ENCODE results near the gene BAD.
A peak's percentile ranks its signal among the peaks of the same experiment; 100 is the strongest.

Gene BAD

GRCh38 chr11:64297699-64298358 lies 13.4 kb upstream of the BAD start:
- Histone ChIP-seq H4K91ac (ENCODE audit: low read depth, low read length) (no peak overlapping the region), H3K9me3 (ENCODE audit: insufficient read depth, low read depth, low read length) (peaks cover 10% of the 10 kb centered on the region), H4K12ac (ENCODE audit: low read depth, low read length) (no peak overlapping the region), H3K14ac (ENCODE audit: low read length) (no peak overlapping the region), H2BK5ac (ENCODE audit: low read depth, low read length, poor library complexity) (no peak overlapping the region), H4K8ac (ENCODE audit: low read depth, low read length) (no peak overlapping the region), H3K9ac (ENCODE audit: low read length) (no peak overlapping the region), H3K79me2 (ENCODE audit: control insufficient read depth, insufficient read depth, low read length, poor library complexity) (no peaks in the 10 kb centered on the region), H3K36me3 (ENCODE audit: control insufficient read depth in 1 of 2, insufficient read depth in 2 of 2, low read length in 2 of 2) (no peaks in the 10 kb centered on the region), H3K4me2 (ENCODE audit: low read length) (no peak overlapping the region), H3K79me1 (ENCODE audit: low read length) (no peaks in the 10 kb centered on the region), H2AK5ac (ENCODE audit: low read length) (no peak overlapping the region), H2BK120ac (ENCODE audit: insufficient read depth, low read length, poor library complexity) (no peak overlapping the region), H3K4me3 (ENCODE audit: low read depth, low read length) (no peak overlapping the region), H3K23ac (ENCODE audit: low read length) (no peak overlapping the region), H2BK12ac (ENCODE audit: low read length) (no peak overlapping the region), H2AFZ (ENCODE audit: insufficient read depth, low read length, poor library complexity) (no peak overlapping the region), H3K4me1 (ENCODE audit: control insufficient read depth in 1 of 2, insufficient read depth in 2 of 2, low read length in 2 of 2) (peaks cover 11 to 14% of the 10 kb centered on the region in 2 experiments), H3K27me3 (ENCODE audit: insufficient read depth, low read length) (peaks cover 63% of the 10 kb centered on the region), H3K4ac (ENCODE audit: low read depth, low read length) (no peak overlapping the region), H3K18ac (ENCODE audit: low read length) (no peak overlapping the region), H3K27ac (ENCODE audit: low read depth, low read length) (no peak overlapping the region)
- no CpG with 5 or more reads among the region's 18 CpGs for WGBS (ENCODE audit: extremely low coverage, insufficient coverage, insufficient read length)
- DNase-seq: no peak

DNA sequence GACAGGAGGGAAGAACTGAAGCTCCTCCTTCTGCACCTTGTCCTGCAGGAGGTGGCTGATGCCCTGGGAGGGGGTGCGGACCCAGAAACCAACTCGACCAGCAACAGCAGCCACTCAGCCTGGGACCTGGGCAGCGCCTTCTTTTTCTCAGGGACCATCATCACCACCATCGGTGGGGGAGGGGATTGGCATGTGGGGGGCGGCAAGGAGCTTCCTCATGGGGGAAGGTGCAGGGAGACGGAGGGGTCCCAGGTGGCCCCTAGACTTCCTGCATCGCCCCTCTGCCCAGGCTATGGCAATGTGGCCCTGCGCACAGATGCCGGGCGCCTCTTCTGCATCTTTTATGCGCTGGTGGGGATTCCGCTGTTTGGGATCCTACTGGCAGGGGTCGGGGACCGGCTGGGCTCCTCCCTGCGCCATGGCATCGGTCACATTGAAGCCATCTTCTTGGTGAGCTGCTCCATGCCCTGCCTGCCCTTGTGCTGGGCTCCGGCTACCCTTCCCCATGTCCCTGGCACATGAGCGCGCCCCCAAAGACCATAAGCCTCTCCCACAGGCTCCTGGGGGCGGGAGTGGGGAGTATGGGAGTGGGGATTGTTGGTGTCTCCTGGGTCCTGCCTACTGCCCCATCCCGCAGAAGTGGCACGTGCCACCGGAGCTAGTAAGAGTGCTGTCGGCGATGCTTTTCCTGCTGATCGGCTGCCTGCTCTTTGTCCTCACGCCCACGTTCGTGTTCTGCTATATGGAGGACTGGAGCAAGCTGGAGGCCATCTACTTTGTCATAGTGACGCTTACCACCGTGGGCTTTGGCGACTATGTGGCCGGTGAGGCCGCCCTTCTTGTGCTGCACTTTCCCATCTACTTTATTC lies 12.6 kb upstream of the BAD start:
- H4K8ac ChIP-seq (ENCODE audit: low read depth, low read length): no peak overlapping the region
- H2AK5ac ChIP-seq (ENCODE audit: low read length): no peak overlapping the region
- no CpG with 5 or more reads among the region's 34 CpGs for WGBS (ENCODE audit: extremely low coverage, insufficient coverage, insufficient read length)
- no peak overlapping the region for H4K12ac ChIP-seq (ENCODE audit: low read depth, low read length)
- H3K9ac ChIP-seq (ENCODE audit: low read length): no peak overlapping the region
- H3K14ac ChIP-seq (ENCODE audit: low read length): no peak overlapping the region
- H3K23ac ChIP-seq (ENCODE audit: low read length): no peak overlapping the region
- no peaks in the 10 kb centered on the region for H3K79me1 ChIP-seq (ENCODE audit: low read length)
- DNase-seq: no peak
- H3K9me3 ChIP-seq (ENCODE audit: insufficient read depth, low read depth, low read length): peaks cover 10% of the 10 kb centered on the region
- H3K36me3 ChIP-seq (ENCODE audit: control insufficient read depth in 1 of 2, insufficient read depth in 2 of 2, low read length in 2 of 2): no peaks in the 10 kb centered on the region
- H2BK5ac ChIP-seq (ENCODE audit: low read depth, low read length, poor library complexity): no peak overlapping the region
- peaks cover 11 to 15% of the 10 kb centered on the region in 2 experiments for H3K4me1 ChIP-seq (ENCODE audit: control insufficient read depth in 1 of 2, insufficient read depth in 2 of 2, low read length in 2 of 2)
- H4K91ac ChIP-seq (ENCODE audit: low read depth, low read length): no peak overlapping the region
- H2BK12ac ChIP-seq (ENCODE audit: low read length): no peak overlapping the region
- H3K79me2 ChIP-seq (ENCODE audit: control insufficient read depth, insufficient read depth, low read length, poor library complexity): no peaks in the 10 kb centered on the region
- no peak overlapping the region for H2AFZ ChIP-seq (ENCODE audit: insufficient read depth, low read length, poor library complexity)
- H2BK120ac ChIP-seq (ENCODE audit: insufficient read depth, low read length, poor library complexity): no peak overlapping the region
- H3K18ac ChIP-seq (ENCODE audit: low read length): no peak overlapping the region
- no peak overlapping the region for H3K4me3 ChIP-seq (ENCODE audit: low read depth, low read length)
- H3K27ac ChIP-seq (ENCODE audit: low read depth, low read length): no peak overlapping the region
- H3K4me2 ChIP-seq (ENCODE audit: low read length): no peak overlapping the region
- no peak overlapping the region for H3K4ac ChIP-seq (ENCODE audit: low read depth, low read length)
- H3K27me3 ChIP-seq (ENCODE audit: insufficient read depth, low read length): peaks cover 71% of the 10 kb centered on the region

DNA sequence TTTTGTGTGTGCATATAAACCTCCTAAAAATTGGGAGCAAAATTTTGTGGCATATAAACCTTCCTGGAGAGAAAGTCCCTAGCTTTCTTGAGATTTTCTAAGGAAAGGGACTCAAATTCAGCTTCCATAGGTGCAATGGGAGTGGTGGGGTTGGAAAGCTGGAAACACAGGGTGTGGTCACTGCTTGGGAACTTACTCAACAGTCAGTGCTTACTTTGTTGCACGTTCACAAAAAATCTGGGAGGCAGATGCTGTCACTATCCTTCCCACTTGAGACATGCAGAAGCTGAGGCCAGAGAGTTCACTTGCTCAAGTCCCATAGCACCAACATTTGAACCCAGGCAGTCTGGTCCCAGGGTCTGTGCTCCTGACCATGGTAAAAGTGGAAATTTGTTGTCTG lies 11.8 kb upstream of the BAD start:
- no CpG with 5 or more reads among the region's 1 CpG for WGBS (ENCODE audit: extremely low coverage, insufficient coverage, insufficient read length)
- Histone ChIP-seq H2AFZ (ENCODE audit: insufficient read depth, low read length, poor library complexity) (no peak overlapping the region), H3K27me3 (ENCODE audit: insufficient read depth, low read length) (peaks cover 79% of the 10 kb centered on the region), H2BK5ac (ENCODE audit: low read depth, low read length, poor library complexity) (no peak overlapping the region), H3K27ac (ENCODE audit: low read depth, low read length) (no peak overlapping the region), H2BK120ac (ENCODE audit: insufficient read depth, low read length, poor library complexity) (no peak overlapping the region), H4K8ac (ENCODE audit: low read depth, low read length) (no peak overlapping the region), H3K4ac (ENCODE audit: low read depth, low read length) (no peak overlapping the region), H3K9ac (ENCODE audit: low read length) (peak overlapping the region; percentile 35), H3K79me1 (ENCODE audit: low read length) (no peaks in the 10 kb centered on the region), H3K14ac (ENCODE audit: low read length) (no peak overlapping the region), H3K4me1 (ENCODE audit: control insufficient read depth in 1 of 2, insufficient read depth in 2 of 2, low read length in 2 of 2) (peaks cover 13 to 20% of the 10 kb centered on the region in 2 experiments), H3K18ac (ENCODE audit: low read length) (no peak overlapping the region), H4K91ac (ENCODE audit: low read depth, low read length) (no peak overlapping the region), H2BK12ac (ENCODE audit: low read length) (no peak overlapping the region), H3K23ac (ENCODE audit: low read length) (no peak overlapping the region), H3K36me3 (ENCODE audit: control insufficient read depth in 1 of 2, insufficient read depth in 2 of 2, low read length in 2 of 2) (no peaks in the 10 kb centered on the region), H2AK5ac (ENCODE audit: low read length) (no peak overlapping the region), H3K9me3 (ENCODE audit: insufficient read depth, low read depth, low read length) (peaks cover 12% of the 10 kb centered on the region), H3K4me2 (ENCODE audit: low read length) (no peak overlapping the region), H3K4me3 (ENCODE audit: low read depth, low read length) (no peak overlapping the region), H4K12ac (ENCODE audit: low read depth, low read length) (no peak overlapping the region), H3K79me2 (ENCODE audit: control insufficient read depth, insufficient read depth, low read length, poor library complexity) (no peaks in the 10 kb centered on the region)
- DNase-seq: no peak

GRCh38 chr11:64295760-64296159 lies 11.3 kb upstream of the BAD start:
- Histone ChIP-seq H3K27ac (ENCODE audit: low read depth, low read length) (no peak overlapping the region), H3K4me3 (ENCODE audit: low read depth, low read length) (no peak overlapping the region), H2BK5ac (ENCODE audit: low read depth, low read length, poor library complexity) (no peak overlapping the region), H2BK120ac (ENCODE audit: insufficient read depth, low read length, poor library complexity) (no peak overlapping the region), H3K9me3 (ENCODE audit: insufficient read depth, low read depth, low read length) (peaks cover 12% of the 10 kb centered on the region), H3K9ac (ENCODE audit: low read length) (no peak overlapping the region), H3K79me2 (ENCODE audit: control insufficient read depth, insufficient read depth, low read length, poor library complexity) (no peaks in the 10 kb centered on the region), H2BK12ac (ENCODE audit: low read length) (no peak overlapping the region), H2AFZ (ENCODE audit: insufficient read depth, low read length, poor library complexity) (no peak overlapping the region), H4K12ac (ENCODE audit: low read depth, low read length) (no peak overlapping the region), H3K79me1 (ENCODE audit: low read length) (no peaks in the 10 kb centered on the region), H3K23ac (ENCODE audit: low read length) (no peak overlapping the region), H3K4me1 (ENCODE audit: control insufficient read depth in 1 of 2, insufficient read depth in 2 of 2, low read length in 2 of 2) (peaks cover 12 to 19% of the 10 kb centered on the region in 2 experiments), H3K14ac (ENCODE audit: low read length) (no peak overlapping the region), H3K36me3 (ENCODE audit: control insufficient read depth in 1 of 2, insufficient read depth in 2 of 2, low read length in 2 of 2) (no peaks in the 10 kb centered on the region), H3K27me3 (ENCODE audit: insufficient read depth, low read length) (peaks cover 84% of the 10 kb centered on the region), H4K8ac (ENCODE audit: low read depth, low read length) (no peak overlapping the region), H2AK5ac (ENCODE audit: low read length) (no peak overlapping the region), H3K18ac (ENCODE audit: low read length) (no peak overlapping the region), H3K4ac (ENCODE audit: low read depth, low read length) (no peak overlapping the region), H4K91ac (ENCODE audit: low read depth, low read length) (no peak overlapping the region), H3K4me2 (ENCODE audit: low read length) (no peak overlapping the region)
- DNase-seq: no peak
- WGBS (ENCODE audit: extremely low coverage, insufficient coverage, insufficient read length): no CpG with 5 or more reads among the region's 4 CpGs

All from trophoblast cell (in vitro differentiated cells and primary cell).